NCI-H128 (cell line): ENCODE data around the gene ZNF76.
"Not testable (repeated sequence)": the region's sequence is repeated elsewhere in the genome, so short reads cannot be mapped to it uniquely, and the experiment has no call there.

Experiments
- DNase-seq: peaks from one replicate; lab custom pipeline; 2025; ENCODE audit not compliant: unreplicated experiment; lab: John Stamatoyannopoulos, UW

ZNF76 gene

GRCh38 chr6:35298625-35299140, 39.1 kb downstream of the ZNF76 start:
- DNase-seq, result no peak

DNA sequence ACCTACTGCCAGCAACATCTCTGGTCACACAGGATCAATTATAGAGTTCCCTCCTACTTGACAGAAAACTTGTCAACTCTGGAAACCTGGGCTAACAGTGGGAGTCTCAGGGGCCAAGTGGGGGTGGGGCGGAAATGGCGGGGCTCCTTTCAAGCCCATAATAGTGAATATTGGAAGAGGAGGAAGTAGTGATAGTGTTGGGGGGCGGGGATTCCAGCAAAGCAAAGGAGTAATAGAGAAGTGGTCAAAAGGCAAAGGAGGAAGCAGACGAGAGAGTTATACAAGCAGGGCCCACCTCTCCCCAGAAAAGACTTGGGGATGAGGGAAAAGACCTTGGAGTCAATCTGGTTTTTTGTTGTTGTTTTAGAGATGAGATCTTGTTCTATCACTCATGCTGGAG, 40.1 kb downstream of the ZNF76 start:
- no peak for DNase-seq

- no peak for DNase-seq
These were observed 41.3 kb downstream of the ZNF76 start for GRCh38 chr6:35300848-35301247.

DNA sequence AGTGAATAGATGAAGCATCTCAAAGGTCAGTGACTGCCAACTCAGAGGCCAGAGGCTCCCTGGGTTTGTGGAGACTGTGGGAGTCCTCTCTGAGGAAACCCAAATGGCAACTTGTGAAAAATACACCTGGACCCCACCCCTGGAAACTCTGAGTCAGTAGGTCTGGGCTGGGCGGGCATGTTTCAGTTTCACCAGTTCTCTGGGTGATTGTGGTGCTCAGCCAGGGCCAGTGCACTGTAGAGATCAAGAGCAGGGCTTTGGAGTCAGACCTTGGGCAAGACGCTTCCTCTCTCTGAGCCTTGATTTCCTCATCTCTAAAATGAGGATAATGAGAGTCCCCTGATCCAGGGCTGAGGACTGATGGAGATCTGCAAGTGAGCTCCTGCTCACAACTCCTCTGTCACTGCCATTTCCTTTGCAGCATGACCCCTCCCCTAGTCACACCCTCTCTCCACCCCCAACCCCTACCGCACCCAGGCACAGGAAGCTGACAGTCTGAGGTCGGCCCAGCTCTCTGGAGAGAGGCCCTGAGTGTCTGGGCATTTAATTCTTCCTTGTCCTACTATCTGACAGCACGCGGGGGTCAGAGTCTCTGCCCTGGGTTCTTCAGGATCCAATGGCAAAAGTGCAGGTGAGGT, 43.2 kb downstream of the ZNF76 start:
- no peak for DNase-seq

DNA sequence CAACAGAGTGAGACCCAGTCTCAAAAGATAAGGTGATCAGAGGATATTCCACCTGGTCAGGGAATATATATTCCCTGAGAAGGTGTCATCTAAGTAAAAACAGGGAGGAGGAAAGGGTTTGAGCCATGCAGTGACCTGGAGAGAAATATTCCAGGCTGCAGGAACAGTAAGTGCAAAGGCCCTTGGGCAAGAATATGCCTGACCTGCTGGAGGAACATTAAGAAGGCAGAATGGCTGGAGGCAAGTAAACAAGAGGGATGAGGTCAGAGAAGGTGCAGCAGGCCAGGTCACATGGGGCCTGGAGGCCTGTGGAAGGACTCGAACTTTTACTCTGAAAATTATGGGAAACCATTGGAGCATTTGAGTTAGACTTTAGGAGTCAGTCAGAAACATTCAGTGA, 44.8 kb downstream of the ZNF76 start:
- no peak for DNase-seq

DNA sequence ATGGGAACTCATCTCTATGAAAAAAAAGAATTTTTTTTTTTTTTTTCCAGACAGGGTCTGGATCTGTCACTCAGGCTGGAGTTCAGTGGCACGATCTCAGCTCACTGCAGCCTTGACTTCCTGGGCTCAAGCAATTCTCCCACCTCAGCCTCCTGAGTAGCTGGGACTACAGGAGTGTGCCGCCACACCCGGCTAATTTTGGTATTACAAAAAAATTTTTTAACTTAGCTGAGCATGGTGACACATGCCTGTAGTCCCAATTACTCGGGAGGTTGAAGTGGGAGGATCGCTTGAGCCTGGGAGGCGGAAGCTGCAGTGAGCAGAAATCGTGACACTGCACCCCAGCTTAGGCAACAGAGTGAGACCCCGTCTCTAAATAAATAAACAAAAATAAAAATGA, 45.6 kb downstream of the ZNF76 start:
- DNase-seq, result no peak

DNA sequence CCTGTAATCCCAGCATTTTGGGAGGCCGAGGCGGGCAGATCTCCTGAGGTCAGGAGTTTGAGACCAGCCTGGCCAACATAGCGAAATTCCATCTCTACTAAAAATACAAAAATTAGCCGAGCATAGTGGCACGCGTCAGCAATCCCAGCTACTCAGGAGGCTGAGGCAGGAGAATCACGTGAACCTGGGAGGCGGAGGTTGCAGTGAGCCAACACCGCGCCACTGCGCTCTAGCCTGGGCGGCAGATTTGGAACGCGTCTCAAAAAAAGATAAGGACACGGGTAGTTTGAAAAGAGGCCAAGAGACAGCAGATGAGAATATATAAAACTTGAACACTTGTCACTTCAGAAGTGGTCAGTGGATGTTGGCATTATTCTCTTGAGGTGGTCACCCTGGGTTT, 47.6 kb downstream of the ZNF76 start:
- DNase-seq, result not testable (repeated sequence)

DNA sequence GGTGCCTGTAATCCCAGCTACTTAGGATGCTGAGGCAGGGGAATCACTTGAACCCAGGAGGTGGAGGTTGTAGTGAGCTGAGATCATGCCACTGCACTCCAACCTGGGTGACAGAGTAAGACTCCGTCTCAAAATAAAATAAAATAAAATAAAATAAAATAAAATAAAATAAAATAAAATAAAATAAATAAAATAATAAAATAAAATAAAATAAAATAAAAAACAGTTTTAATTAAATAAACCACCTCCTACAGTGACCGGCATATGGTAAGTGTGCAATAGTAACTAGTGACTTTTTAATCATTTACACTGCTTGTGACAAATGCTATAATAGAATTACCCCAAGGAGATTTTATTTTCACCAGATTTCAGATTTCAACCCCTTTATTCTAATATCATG, 49.0 kb downstream of the ZNF76 start:
- not testable (repeated sequence) for DNase-seq

DNA sequence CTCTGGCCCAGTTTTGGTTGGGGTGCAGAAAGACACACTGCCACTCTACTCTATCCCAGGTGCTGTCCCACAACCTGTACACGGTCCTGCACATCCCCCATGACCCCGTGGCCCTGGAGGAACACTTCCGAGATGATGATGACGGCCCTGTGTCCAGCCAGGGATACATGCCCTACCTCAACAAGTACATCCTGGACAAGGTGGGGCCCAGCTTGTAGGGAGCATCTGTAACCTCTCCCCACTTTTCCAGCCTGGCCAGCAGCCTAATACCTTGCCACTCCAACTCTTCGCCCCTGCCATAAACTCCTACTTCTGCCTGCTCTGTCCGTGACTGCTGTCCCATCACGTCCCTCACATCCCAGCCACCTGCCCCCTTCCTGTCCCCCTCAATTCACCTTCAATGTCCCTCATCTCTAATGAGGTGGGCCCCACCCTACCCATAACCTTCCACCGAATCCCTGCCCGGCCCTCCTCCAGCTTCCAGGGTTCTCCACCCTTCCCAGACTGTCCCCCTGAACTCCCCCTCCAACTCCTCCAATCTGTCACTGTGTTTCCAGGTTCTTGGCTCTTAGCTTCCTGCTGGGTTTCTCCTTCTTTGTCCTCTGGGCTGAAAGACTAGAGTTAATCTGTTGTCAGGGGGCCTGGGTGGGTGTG, 50.2 kb downstream of the ZNF76 start:
- DNase-seq, result no peak

- no peak for DNase-seq
These were observed 50.8 kb downstream of the ZNF76 start for GRCh38 chr6:35310265-35310831.

DNA sequence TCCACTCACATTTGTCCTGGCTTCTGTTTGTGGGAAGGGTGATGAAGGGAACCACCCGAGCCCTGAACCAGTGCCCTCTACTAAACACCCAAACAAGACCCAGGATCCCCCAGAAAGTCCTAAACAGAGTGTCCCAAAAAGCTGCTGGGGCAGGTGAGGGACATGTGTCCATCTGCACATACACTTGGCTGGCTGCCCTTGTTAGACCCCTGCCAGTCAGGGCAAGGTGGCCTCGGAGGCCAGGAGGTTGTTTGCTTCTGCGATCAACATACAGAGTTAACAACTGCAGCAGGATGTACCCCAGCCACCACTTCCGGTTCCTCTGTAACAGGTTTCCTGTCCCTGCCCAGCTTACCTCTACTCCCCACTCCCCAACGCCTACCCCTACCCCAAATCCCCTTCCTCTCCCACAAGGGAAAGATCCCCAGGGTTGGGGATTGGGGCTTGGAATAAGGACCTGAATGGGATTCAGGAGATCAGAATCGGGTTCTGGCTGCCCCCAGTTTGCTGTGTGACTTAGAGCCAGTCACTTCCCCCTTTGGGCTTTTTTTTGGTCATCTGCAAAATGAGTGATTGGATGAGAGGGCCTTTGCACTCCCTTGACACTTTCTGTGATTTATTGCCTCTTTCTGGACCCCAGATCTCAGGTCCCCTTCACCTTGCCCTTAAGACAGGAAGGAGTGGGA, 52.0 kb downstream of the ZNF76 start:
- DNase-seq, result no peak

GRCh38 chr6:35312076-35312800, 52.7 kb downstream of the ZNF76 start:
- no peak for DNase-seq

DNA sequence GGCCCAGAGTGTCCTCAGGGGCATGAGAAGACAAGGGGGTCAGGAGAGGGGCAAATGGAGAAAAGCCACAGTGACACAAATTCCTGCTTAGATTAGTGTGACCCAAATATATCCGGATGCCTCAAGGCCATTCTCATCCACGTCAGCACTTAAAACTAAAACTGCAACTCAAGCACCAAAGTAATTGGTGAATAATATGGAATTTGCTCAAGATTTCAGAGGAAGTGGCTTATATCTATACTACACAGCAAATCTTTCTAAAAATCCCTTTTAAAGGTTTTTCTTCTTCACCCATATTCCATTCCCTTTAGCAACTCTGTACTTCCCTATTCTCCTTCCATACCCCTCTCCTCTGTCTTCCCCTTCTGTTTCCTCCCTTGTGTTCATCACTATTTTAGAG, 53.3 kb downstream of the ZNF76 start:
- no peak for DNase-seq

GRCh38 chr6:35317483-35318195, 58.1 kb downstream of the ZNF76 start:
- DNase-seq, result no peak

DNA sequence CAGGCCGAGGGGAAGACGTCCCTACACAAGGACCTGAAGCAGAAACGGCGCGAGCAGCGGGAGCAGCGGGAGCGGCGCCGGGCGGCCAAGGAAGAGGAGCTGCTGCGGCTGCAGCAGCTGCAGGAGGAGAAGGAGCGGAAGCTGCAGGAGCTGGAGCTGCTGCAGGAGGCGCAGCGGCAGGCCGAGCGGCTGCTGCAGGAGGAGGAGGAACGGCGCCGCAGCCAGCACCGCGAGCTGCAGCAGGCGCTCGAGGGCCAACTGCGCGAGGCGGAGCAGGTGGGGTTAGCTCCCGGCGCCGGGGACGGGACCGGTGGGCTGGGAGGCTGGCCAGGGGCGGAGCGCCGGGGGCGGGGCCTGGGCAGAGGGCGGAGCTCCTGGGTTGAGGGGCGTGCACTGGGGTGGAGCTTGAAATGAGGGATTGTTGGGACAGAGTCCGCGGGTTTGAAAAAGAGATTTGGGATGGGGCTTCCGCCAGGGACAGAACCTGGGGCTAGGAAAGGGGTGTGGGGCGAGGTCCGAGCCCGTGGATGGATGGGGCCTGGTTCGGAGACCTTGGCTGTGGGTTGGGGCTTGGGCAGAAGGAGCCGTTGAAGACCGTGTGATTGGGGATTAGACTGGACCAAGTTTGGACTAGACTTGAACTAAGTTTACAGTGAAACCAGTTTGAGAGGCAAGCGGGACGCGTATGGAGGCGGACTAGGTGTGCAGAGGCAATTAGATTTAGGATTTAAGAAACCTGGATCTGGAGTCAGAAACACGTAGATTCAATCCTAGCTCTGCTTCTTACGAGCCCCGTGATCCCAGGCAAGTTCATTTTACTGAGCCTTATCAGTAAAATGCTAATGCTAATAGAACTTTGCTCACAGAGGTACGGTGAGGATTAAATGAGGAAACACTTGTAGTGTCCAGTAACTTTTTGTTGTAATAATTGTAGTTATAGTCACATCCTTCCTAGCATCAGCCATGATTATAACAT, 58.9 kb downstream of the ZNF76 start:
- DNase-seq, result peak; percentile 51

GRCh38 chr6:35319346-35320030, 60.0 kb downstream of the ZNF76 start:
- no peak for DNase-seq

DNA sequence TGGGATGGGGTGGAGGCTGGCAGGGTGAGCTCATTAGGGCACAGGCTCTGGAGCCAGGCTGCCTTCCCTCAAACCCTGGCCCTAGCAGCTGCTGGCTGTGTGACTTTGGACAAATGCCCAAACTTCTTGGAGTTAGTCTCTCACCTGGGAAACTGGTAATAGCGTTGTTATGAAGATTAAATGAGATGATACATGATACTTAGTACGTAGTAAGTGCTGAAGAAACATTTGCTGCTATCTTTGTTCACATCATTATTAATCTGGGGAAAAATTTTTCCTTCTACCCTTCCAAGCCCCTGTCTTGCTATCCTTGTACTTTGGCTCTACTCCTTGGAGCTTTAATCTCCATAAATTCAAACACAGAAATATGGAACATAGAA, 60.5 kb downstream of the ZNF76 start:
- no peak for DNase-seq

DNA sequence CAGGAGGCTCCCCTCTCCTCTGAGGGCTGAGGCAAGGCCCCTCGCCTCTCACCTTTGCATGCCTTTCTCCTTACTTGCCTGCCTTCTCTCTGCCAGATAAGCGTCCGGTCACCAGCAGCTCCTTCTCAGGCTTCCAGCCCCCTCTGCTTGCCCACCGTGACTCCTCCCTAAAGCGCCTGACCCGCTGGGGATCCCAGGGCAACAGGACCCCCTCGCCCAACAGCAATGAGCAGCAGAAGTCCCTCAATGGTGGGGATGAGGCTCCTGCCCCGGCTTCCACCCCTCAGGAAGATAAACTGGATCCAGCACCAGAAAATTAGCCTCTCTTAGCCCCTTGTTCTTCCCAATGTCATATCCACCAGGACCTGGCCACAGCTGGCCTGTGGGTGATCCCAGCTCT, 61.6 kb downstream of the ZNF76 start:
- DNase-seq, result no peak
